A673 (cell line): ENCODE results near the gene KIR2DL3.

ENCODE experiments used
- CTCF ChIP-seq: fragments of 300-800, 200-600 bp; sonication (generic); conservative IDR thresholded peaks from 2 replicates; pipeline ENCODE4 v1.5.1; 2017; ENCODE audit warnings: low read depth, mild to moderate bottlenecking, antibody characterized with exemption, low read length, moderate library complexity, mixed read lengths
- EZH2 ChIP-seq: fragments of 200-600 bp; sonication (generic); IDR thresholded peaks from 2 replicates; pipeline ENCODE4 v1.6.1; 2017; ENCODE audit warnings: borderline replicate concordance, low read depth, mild to moderate bottlenecking, mixed read lengths, antibody characterized with exemption, low read length; ENCODE audit not compliant: poor library complexity, severe bottlenecking

GRCh38 chr19:54739587-54740497 is 1.5 kb downstream of the KIR2DL3 start:
- TF ChIP-seq CTCF, result no peak
- TF ChIP-seq EZH2, result no peak
